Glutamatergic neuron (in vitro differentiated cells): Measurements from ENCODE around the gene DUSP22. TPM values are rescaled to one million over a fixed set of nuclear protein-coding genes. Genes with fewer than 3 reads are reported as not detected.

Experiments used
- DNase-seq: peaks from one replicate; pipeline ENCODE4 v3.0.0; 2022
- H3K27ac Mint-ChIP-seq: one replicate; pipeline ENCODE4 v1.8.0; 2020; ENCODE audit warnings: mild to moderate bottlenecking, mixed read lengths, inconsistent platforms; ENCODE audit not compliant: unreplicated experiment
- H3K27me3 Mint-ChIP-seq: one replicate; pipeline ENCODE4 v1.8.0; 2020; ENCODE audit warnings: mild to moderate bottlenecking, moderate library complexity, mixed read lengths, inconsistent platforms; ENCODE audit not compliant: unreplicated experiment
- H3K36me3 Mint-ChIP-seq: one replicate; pipeline ENCODE4 v1.8.0; 2020; ENCODE audit warnings: mild to moderate bottlenecking, mixed read lengths, inconsistent platforms; ENCODE audit not compliant: unreplicated experiment
- H3K4me1 Mint-ChIP-seq: one replicate; pipeline ENCODE4 v1.8.0; 2020; ENCODE audit warnings: mild to moderate bottlenecking, low read depth, mixed read lengths, inconsistent platforms; ENCODE audit not compliant: unreplicated experiment
- H3K4me3 Mint-ChIP-seq: one replicate; pipeline ENCODE4 v1.8.0; 2020; ENCODE audit warnings: mild to moderate bottlenecking, mixed read lengths, inconsistent platforms; ENCODE audit not compliant: unreplicated experiment
- H3K9me3 Mint-ChIP-seq: one replicate; pipeline ENCODE4 v1.8.0; 2020; ENCODE audit warnings: mild to moderate bottlenecking, moderate library complexity, mixed read lengths, inconsistent platforms; ENCODE audit not compliant: unreplicated experiment
- total RNA-seq: library from RNA; stranded (reverse); fragmentation: NEBNext Ultra II Directional; extraction: Animal tissue kit (Norgen Biotek cat#: 25700); gene quantifications from one replicate; pipeline ENCODE4 v1.2.1, GENCODE V29; 2021; ENCODE audit not compliant: unreplicated experiment
- TF ChIP-seq, protein P1 (sequence below): fragments of 200-600 bp; sonication (generic); IDR thresholded peaks from one replicate; pipeline ENCODE4 v1.5.0; 2021; ENCODE audit not compliant: partially characterized antibody, unreplicated experiment

Gene DUSP22
- total RNA-seq, 1 donor from 2014 or later, result 40.4 TPM

GRCh38 chr6:251920-252319, 40.4 kb upstream of the DUSP22 start:
- Mint-ChIP-seq H3K9me3 (peaks cover 3% of the 10 kb centered on the region), H3K36me3 (no peaks in the 10 kb centered on the region), H3K4me1 (no peaks in the 10 kb centered on the region), H3K27ac (no peak overlapping the region), H3K27me3 (no peaks in the 10 kb centered on the region), H3K4me3 (no peak overlapping the region)
- no peak for DNase-seq
- TF ChIP-seq, protein P1, sequence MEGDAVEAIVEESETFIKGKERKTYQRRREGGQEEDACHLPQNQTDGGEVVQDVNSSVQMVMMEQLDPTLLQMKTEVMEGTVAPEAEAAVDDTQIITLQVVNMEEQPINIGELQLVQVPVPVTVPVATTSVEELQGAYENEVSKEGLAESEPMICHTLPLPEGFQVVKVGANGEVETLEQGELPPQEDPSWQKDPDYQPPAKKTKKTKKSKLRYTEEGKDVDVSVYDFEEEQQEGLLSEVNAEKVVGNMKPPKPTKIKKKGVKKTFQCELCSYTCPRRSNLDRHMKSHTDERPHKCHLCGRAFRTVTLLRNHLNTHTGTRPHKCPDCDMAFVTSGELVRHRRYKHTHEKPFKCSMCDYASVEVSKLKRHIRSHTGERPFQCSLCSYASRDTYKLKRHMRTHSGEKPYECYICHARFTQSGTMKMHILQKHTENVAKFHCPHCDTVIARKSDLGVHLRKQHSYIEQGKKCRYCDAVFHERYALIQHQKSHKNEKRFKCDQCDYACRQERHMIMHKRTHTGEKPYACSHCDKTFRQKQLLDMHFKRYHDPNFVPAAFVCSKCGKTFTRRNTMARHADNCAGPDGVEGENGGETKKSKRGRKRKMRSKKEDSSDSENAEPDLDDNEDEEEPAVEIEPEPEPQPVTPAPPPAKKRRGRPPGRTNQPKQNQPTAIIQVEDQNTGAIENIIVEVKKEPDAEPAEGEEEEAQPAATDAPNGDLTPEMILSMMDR, result no peak

DNA sequence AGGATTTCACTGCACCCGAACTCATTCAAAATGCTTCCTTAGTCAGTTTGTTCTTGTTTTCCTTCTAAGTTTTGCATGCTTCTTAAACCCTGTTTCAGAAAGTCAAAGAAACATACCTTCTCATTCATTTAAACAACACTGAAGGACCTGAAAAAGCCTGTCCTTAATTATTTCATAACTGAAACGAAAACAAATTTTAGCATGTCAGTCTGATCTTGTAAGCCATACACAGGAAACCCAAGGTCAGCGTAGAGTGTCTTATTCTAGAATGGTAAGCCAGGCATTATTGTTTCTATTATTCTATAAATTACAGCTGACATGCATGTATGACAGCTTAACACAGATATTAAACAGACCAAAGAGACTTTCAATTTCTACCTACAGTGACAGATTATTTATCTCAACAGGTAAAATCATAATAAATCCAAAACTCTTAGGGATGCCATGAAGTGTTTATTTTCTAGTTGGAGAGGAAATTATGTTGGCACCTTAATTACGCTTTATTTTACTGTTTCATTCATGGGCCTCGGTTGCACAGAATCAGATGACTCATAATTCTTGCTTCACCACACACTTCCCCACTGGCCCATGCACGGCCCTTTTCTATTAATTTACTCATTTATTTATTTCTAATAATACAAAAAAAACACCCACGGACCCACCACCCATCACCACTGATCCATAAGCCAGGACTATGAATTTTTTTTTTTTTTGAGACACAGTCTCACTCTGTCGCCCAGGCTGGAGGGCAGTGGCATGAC, 39.3 kb upstream of the DUSP22 start:
- DNase-seq, result no peak
- peaks cover 6% of the 10 kb centered on the region for H3K9me3 Mint-ChIP-seq
- no peaks in the 10 kb centered on the region for H3K36me3 Mint-ChIP-seq
- TF ChIP-seq, protein P1, result no peak
- no peaks in the 10 kb centered on the region for H3K27me3 Mint-ChIP-seq
- H3K27ac Mint-ChIP-seq, result no peak overlapping the region
- H3K4me1 Mint-ChIP-seq, result no peaks in the 10 kb centered on the region
- no peak overlapping the region for H3K4me3 Mint-ChIP-seq

GRCh38 chr6:254016-254415, 38.3 kb upstream of the DUSP22 start:
- H3K36me3 Mint-ChIP-seq, result no peaks in the 10 kb centered on the region
- TF ChIP-seq, protein P1, result no peak
- H3K9me3 Mint-ChIP-seq, result peaks cover 6% of the 10 kb centered on the region
- H3K4me1 Mint-ChIP-seq, result no peaks in the 10 kb centered on the region
- peak overlapping the region; percentile 46 for H3K27ac Mint-ChIP-seq
- no peak for DNase-seq
- no peak overlapping the region for H3K4me3 Mint-ChIP-seq
- no peaks in the 10 kb centered on the region for H3K27me3 Mint-ChIP-seq

DNA sequence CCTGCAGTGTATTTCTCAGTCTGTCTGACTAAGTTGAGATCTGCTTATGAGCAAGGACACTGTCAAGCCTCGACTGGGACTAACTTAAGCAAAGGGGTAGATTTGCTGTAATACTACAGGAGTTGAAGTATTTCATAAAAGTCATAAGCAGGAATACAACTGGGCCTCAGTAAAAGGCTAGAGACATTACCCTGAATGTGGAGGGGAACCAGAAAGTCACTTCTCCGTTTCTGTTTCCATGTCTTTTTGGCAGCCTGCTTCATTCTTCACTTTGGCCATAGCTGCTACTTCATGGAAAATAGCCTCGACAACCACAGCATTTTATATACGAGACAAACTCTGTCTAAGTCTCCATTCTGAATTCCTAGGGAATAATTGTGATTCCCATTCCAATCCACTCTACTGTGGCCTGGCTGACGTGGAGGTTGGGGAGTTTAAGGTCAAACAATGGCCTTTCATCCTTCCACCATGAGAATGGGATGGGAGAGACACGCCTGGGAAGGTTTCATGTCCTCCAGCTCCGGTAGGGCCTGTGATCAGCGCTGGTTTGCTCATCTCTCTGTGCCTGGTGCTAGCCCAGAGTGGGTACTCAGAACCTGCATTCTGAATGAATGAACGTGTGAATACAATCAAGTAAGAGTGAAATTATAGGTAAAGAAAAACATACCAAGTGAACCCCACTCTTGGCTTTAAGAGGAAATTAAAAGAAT, 37.1 kb upstream of the DUSP22 start:
- no peaks in the 10 kb centered on the region for H3K27me3 Mint-ChIP-seq
- H3K4me1 Mint-ChIP-seq, result no peaks in the 10 kb centered on the region
- TF ChIP-seq, protein P1, result no peak
- H3K4me3 Mint-ChIP-seq, result no peak overlapping the region
- peaks cover 4% of the 10 kb centered on the region for H3K9me3 Mint-ChIP-seq
- no peaks in the 10 kb centered on the region for H3K36me3 Mint-ChIP-seq
- no peak for DNase-seq
- no peak overlapping the region for H3K27ac Mint-ChIP-seq

DNA sequence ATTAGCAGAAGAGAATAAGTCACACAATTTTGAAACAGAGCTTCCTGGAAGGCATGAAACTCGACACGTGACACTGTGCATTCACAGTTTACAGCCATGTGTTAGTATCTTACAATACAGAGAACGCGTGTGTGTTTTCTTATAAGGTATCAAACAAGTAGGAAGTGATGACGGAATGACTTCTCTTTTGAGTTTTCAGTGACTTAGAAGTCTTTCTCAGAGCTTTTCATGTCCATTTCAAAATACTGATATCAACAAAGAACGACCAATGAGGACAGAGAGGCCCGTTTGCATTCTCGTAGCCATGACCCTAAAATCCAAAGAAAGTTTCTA, 36.6 kb upstream of the DUSP22 start:
- Mint-ChIP-seq H3K4me1 (no peaks in the 10 kb centered on the region), H3K4me3 (no peak overlapping the region), H3K27ac (no peak overlapping the region), H3K36me3 (no peaks in the 10 kb centered on the region), H3K9me3 (peaks cover 4% of the 10 kb centered on the region), H3K27me3 (no peaks in the 10 kb centered on the region)
- TF ChIP-seq, protein P1, result no peak
- DNase-seq, result no peak
